ENCODE results near the gene CEP83.
"Not testable (repeated sequence)": the region's sequence is repeated elsewhere in the genome, so short reads cannot be mapped to it uniquely, and the experiment has no call there.

CEP83 gene

DNA sequence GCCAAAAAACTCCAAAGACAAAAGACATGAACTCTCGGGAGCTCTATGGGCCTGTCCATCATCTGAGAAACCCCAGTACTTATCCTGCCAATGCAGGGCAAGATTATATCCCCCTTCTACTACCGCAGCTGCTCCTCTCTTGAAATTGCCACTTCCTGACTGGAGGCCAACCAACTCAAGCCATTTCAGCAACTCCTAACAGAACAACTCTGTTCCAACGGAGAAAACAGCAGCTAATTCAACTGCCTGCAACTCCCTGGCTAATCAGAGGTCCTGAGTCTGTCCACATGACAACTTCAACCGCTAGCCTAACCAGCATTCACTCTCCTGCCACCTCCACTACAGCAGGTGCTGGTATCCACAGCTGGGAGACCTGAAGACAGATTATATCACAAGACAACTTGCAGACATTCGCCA lies 24.1 kb downstream of the CEP83 start:
- peak; percentile 80 for DNase-seq (ENCODE audit: low read depth, low spot score)
- H3K4me3 ChIP-seq (ENCODE audit: low read length): peak overlapping the region; percentile 22

DNA sequence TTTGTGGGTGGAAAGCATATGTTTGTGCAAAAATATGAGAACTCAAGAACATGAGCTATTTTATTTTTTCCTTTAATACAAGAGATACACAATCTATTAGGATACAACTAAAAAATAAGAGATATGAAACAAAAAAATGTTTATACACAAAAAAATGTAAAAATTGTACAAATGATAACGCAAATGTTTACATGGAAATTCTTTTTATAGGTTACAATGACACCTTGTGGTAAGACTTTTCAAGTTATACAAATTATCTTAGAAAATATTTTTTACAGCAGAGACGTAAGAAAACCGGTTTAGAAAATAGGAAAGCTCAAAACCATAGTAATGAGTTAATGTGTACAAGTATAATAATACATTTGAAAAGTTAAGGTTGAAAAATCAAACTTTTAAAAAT lies 25.5 kb downstream of the CEP83 start:
- H3K4me3 ChIP-seq (ENCODE audit: low read length): no peak overlapping the region
- no peak for DNase-seq (ENCODE audit: low read depth, low spot score)

DNA sequence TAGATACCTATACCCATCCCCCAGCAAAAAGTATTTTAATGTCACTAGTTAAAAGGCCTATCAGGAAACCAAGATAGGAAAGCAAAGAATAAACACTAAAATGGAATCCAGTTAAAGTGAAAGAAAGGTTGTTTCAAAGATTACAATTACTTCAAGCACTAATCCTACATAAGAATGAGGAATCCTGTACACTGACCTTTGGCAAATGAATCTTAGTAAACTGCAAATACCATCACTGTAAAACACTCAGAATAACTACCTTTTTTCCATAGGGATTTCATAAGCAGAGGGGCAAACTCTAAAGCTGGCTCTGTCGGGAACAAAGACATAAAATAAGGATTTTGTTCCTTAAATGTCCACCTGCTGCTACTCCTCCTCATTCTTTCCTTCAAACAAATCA lies 25.9 kb downstream of the CEP83 start:
- no peak overlapping the region for H3K4me3 ChIP-seq (ENCODE audit: low read length)
- no peak for DNase-seq (ENCODE audit: low read depth, low spot score)

DNA sequence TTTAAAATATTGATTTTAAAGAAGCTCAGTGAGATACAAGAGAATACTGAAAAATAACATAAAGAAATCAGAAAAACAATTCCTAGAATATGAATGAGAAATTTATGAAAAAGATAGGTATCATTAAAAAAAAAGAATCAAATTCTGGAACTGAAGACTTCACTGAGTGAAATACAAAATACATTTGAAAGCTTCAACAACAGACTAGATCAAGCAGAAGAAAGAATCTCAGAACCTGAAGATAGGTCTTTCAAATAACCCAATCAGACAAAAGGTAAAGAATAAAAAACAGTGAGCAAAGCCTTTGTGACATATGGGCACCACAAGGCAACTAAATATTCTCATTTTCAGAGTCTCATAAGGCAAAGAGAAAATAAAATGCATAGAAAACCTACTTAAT lies 29.4 kb downstream of the CEP83 start:
- no peak for DNase-seq (ENCODE audit: low read depth, low spot score)
- H3K4me3 ChIP-seq (ENCODE audit: low read length): no peak overlapping the region

DNA sequence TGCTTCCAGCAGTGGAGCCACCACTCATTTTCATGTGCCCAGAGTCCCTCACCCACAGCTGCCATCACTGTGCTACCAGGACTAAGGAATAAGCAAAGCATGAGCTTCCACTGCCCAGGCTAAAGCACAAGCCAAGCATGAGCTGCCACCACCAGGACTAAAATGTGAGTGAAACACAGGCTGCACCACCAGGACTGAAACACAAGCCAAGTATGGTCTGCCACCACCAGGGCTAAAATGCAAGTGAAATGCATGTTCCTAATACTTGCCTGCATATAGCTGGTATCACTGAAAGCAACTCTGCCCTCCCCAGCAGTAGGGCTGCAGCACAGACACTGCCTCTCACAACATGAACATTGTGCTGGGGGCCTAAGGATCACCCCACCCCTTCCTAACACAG lies 30.0 kb downstream of the CEP83 start:
- no peak overlapping the region for H3K4me3 ChIP-seq (ENCODE audit: low read length)
- no peak for DNase-seq (ENCODE audit: low read depth, low spot score)

DNA sequence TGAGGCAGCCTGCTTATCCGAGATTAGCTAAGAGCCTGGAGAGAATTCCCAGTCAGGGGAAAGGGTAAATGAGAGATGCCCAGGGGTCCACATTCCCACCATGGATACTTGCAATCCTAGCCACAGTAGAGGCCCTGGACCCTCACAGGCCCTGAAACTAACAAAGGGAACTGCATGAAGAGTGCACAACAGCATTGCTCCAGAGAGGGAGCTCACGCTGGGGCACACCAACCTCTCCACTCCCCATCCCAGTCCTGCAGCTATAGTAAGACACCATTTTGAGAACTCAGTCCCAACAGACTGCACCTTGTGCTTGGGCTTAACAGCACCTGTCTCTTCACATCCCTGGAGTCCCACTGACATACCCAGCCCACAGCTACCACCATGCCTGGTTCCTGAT lies 30.5 kb downstream of the CEP83 start:
- no peak for DNase-seq (ENCODE audit: low read depth, low spot score)
- no peak overlapping the region for H3K4me3 ChIP-seq (ENCODE audit: low read length)

DNA sequence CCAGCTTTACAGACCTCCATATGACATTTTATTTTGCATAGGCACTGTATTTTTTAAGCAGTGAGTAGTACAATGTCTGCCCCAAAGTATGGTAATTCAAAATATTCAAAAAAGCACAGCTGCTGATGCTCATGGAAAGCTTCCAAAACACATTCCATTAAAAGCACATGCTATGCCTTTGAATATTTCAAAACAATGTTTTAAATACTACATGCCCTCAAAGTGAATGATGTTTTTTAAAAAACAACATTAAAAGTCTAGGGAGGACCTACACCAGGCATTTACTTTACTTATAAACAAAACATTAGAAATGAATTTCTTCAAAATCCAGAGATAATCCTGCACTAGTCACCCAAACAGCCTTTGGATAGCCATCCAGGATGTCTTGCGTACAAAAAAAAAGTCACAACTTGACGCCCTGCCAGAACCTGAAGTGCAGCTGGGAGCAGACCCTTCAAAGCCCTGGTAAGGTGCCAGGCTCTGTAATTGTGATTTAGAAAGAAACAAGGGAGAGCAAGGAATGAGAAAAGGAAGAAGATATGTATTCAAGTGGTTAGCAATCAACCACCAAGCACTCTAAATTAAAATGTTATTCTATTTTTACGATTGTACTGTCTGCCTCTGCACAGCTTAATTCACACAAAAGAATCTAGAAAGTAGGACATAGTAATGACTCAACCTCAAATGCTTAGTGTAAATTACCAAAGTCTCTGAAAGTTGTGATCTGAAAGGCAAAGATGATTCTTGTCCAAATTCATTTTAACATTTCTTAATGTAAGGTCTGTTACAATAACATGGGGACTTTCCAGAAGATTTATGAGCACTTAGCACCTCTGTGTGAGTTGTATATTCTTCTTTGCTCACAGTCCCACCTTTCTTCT lies 31.9 kb downstream of the CEP83 start:
- peak; percentile 84 for DNase-seq (ENCODE audit: low read depth, low spot score)
- H3K4me3 ChIP-seq (ENCODE audit: low read length): no peak overlapping the region

DNA sequence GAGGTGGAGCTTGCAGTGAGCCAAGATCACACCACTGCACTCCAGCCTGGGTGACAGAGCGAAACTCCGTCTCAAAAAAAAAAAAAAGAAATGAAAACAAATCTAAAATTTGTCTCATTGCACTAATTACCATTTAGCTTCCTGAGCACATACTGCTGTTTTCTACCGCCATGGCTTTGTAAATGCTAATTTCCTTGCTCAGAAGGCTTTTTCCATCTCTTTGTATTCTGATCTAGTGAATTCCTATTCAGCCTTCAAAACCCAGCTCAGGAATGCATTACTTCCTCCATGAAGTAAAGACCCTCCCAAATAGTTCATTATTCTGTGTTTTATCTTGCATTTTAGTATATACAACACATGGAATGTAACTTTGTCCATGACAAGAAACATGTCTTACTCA lies 33.6 kb downstream of the CEP83 start:
- no peak for DNase-seq (ENCODE audit: low read depth, low spot score)
- H3K4me3 ChIP-seq (ENCODE audit: low read length): no peak overlapping the region

DNA sequence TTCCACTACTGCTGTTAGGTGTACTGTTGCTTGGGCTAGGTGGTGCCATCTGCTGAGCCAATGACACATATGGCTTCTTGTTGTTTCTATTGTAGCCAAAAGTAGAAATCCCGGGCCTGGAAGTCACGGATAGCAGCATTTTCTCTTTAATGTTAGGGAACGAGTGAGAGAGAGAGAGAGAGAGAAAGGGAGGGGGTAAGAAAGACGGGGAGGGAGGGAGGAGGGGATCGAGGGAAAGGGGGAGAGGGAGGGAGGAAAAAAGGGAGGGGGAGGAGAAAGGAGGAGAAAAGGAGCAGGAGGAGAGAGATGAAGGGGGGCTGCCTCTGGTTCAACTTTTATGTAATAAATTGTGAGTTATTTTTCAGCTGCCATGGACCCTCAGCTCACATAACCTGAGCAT lies 34.8 kb downstream of the CEP83 start:
- not testable (repeated sequence) for DNase-seq (ENCODE audit: low read depth, low spot score)
- peak overlapping the region; percentile 17 for H3K4me3 ChIP-seq (ENCODE audit: low read length)

DNA sequence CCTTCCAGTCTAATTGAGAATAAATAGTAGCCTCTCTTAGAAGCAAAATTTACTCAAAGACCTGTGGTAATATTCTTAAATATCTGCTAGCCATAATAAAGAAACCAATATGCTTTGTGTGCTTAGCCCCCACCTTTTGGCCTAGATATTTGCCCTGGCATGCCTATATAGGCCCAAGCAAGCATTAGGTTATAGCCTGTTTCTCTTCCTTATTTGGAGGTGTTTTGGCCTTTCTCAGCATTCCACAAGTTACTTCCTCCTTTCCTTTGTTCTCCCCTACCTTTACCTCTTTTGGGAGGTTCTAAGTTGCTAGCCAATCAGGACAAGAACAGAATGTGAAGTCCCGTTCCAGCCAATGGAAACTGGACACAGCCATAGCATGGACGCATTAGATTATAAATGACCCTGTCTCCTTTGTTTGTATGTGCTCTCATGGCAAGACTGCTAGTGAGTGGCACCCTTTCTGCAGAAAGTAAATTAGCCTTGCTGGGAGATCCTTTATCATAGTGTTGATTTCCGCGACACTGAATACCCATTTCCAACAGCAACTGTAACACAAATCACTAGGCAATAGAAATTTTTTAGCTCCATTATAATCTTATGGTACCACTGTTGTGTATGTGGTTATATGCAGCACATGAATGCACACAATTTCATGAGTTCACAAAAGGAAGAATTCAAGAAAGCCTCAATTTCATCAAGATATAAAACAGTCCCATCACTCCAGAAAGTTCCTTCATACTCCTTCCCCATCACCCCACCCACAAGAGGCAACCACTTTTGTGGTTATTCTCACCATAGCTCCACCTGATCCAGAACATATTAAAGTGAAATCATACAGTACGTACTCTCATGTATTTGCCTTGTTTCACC lies 37.6 kb downstream of the CEP83 start:
- no peak overlapping the region for H3K4me3 ChIP-seq (ENCODE audit: low read length)
- no peak for DNase-seq (ENCODE audit: low read depth, low spot score)

DNA sequence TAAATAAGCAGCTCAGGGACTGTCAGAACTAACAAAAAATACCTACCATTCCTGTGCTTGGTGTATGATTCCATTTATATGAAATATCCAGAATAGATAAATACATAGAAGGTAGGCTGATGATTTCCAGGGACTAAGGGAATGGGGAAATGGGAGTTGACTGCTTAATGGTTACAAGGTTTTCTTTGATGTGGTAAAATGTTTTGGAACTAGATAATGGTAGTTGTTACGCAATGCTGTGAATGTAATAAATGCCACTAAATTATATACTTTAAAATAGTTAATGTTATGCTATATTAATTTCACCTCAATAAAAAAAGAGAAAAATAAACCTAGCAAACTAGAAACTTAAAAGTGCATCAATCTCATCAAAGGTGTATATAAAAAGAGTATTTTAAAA lies 41.1 kb downstream of the CEP83 start:
- H3K4me3 ChIP-seq (ENCODE audit: low read length): no peak overlapping the region
- DNase-seq (ENCODE audit: low read depth, low spot score): no peak

DNA sequence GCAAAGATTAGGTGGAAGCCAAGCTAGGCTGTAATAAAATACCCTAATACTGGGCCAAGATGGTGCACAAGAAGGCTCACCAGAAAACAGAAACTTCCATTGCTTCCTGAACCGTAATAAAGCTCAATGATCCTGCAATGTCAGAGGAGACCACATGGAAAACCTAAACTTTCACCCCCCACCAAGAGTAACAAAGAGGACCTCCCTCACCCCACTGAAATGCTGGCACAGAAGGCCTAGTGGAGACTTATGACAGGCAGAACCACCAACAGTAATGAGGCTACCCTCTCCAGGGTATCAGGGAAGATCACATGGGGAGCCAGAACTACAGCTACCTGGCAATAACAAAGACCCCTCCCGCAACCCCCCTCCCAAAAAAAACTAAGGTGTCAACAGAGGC lies 43.1 kb downstream of the CEP83 start:
- no peak for DNase-seq (ENCODE audit: low read depth, low spot score)
- H3K4me3 ChIP-seq (ENCODE audit: low read length): no peak overlapping the region

DNA sequence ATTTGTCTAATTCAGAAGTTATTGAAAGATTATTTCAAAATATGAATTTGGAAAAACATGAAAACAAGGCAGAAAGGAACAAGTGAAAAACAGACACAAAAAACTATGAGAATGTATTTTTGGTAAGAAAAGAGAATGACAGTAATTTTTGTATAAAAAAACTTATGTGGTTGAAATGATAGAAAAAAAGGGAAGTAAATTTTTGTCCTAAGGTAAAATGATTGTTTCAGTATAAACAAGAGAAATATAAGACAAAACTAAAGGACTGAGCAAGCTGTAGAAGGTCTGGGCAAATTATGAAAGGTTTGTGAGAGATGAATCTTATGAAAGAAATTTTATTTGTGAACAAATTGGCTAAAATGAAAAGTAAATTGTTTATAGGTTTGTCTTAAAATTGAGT lies 44.6 kb downstream of the CEP83 start:
- no peak overlapping the region for H3K4me3 ChIP-seq (ENCODE audit: low read length)
- DNase-seq (ENCODE audit: low read depth, low spot score): no peak

DNA sequence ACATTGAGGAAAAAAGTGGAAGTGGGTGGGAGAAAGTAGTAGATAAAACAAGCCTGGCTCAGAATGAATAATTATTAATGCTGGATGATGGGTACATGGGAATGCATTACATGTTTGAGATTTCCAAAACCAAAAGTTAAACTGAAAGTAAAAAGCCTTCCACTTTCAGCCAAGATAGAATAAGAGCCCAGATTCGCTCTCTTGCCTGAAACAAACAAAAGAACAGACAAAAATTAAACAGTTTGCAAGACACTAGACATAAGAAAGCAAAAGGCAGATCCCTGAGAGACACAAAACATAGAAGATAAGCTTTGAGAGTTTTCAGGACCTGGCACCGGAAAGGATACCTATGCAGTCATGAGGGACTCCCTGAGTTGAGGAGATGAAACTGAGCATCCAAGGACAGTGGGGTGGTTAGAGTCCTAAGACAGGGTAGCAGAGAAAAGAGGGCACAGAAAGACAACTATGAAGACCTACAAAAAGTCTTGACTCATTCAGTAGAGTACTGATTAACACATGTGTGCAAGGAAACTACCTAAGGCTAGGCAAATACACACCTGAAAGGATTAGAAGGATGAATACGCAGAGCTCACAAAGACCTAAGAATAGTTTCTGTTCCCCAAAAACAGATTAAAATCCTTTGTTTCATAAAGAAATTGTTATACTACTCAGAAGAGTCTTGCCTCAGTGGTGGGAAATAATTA lies 54.1 kb downstream of the CEP83 start:
- DNase-seq (ENCODE audit: low read depth, low spot score): no peak
- H3K4me3 ChIP-seq (ENCODE audit: low read length): no peak overlapping the region

DNA sequence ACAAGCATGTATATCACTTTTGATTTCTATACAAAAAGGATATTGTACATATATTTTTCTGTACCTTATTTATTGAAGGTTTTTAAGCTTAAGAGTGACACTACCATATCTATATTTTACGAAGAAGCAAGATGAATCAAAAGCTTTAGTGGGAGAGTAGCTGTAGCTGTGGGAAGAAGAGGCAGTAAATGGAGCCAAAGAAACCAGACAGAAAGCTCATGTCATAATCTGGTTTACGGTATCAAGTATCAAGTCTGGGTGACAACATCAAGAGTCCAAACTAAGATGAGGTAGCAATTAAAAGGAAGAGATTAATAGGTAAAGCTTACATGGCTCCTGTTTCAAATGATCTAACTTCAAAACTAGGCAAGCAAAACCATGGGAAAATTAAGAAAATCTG lies 54.8 kb downstream of the CEP83 start:
- no peak overlapping the region for H3K4me3 ChIP-seq (ENCODE audit: low read length)
- DNase-seq (ENCODE audit: low read depth, low spot score): no peak

DNA sequence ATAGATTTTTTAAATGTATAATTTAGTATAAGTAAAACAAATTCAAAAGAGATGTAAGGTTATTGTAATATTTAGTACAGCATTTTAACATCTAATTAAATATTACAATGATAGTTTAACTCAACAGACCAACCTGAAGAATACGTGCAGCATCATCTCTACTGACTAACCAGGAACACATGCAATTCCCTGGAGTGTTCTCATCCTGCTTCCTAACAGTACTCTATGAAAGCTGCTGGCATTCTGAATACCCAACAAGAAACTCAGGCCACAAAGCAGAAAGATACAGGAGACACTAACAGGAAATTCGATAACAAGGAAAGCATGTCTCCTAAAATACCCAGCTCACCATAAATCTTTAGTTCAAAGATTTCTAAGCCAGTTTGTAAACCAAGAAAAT lies 58.3 kb downstream of the CEP83 start:
- no peak for DNase-seq (ENCODE audit: low read depth, low spot score)

DNA sequence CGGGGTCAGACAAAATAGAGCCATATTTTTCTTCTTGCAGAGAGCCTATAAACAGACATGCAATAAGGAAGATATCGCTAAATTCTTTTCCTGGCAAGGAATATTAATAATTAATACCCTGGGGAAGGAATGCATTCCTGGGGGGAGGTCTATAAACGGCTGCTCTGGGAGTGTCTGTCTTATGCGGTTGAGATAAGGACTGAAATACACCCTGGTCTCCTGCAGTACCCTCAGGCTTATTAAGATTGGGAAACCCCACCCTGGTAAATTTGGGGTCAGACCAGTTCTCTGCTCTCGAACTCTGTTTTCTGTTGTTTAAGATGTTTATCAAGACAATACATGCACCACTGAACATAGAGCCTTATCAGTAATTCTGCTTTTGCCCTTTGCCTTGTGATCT lies 61.0 kb downstream of the CEP83 start:
- DNase-seq (ENCODE audit: low read depth, low spot score); H3K4me3 ChIP-seq (ENCODE audit: low read length): not testable (repeated sequence)

More for the DNA sequence above, 58.3 kb downstream of the CEP83 start:
- no peak overlapping the region for H3K4me3 ChIP-seq (ENCODE audit: low read length)

DNA sequence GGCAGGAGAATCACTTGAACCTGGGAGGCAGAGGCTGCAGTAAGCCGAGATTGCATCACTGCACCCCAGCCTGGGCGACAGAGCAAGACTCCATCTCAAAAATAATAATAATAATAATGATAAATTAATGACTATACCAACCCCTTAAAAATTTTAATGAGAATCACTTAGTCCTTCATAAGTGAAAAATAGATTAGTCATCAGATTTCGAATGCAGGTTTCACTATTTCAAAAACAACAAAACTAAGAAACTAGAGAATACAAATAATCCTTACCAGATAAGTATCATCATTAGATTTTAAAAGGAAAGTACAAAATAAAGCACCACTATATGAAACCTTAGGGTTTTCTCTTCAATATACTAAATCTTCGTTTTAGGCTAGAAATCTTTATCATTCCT lies 62.3 kb downstream of the CEP83 start:
- no peak overlapping the region for H3K4me3 ChIP-seq (ENCODE audit: low read length)
- no peak for DNase-seq (ENCODE audit: low read depth, low spot score)

DNA sequence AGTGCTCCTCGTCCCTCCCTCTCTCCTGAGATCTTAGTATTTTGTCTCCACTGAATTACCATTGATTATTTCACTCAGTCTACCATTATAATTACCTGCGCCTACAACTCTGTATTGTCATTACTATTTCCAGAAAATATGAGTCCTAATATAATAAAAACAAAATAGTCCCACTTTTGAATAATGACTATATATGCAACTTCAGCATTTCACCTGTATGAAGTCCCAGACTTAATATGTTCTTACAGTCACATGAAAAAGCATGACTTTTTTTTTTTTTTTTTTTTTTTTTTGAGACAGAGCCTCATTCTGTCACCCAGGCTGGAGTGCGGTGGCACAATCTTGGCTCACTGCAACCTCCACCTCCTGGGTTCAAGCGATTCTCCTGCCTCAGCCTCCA lies 63.7 kb downstream of the CEP83 start:
- H3K4me3 ChIP-seq (ENCODE audit: low read length); DNase-seq (ENCODE audit: low read depth, low spot score): not testable (repeated sequence)

DNA sequence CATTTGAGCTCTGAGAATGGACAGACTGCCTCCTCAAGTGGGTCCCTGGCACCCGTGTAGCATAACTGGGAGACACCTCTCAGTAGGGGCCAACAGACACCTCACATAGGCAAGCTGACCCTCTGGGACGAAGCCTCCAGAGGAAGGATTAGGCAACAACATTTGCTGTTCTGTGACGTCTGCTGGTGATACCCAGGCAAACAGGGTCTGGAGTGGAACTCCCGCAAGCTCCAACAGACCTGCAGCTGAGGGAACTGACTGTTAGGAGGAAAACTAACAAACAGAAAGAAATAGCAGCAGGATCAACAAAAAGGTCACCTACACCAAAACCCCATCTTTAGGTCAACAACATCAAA lies 69.6 kb downstream of the CEP83 start:
- no peak overlapping the region for H3K4me3 ChIP-seq (ENCODE audit: low read length)
- no peak for DNase-seq (ENCODE audit: low read depth, low spot score)
